Measurements from ENCODE around the gene TBC1D3B. TPM values are rescaled to one million over a fixed set of nuclear protein-coding genes. Genes with fewer than 3 reads are reported as not detected.
"Not testable (repeated sequence)": the region's sequence is repeated elsewhere in the genome, so short reads cannot be mapped to it uniquely, and the experiment has no call there.

The TBC1D3B gene
- total and polyA plus RNA-seq, 8 donors = 6.7 to 26.5 (median 14.9) TPM

- no peak for DNase-seq
- TF ChIP-seq CTCF (IDR thresholded peaks at IDR 0.05) = no peak
- peaks cover 0 to 38% of the 10 kb centered on the region in 2 donors for H3K4me1 ChIP-seq
- intact Hi-C loops (cut with DNase I) = no loop called here
- ATAC-seq = no peak
- no peaks in the 10 kb centered on the region for H3K9me3 ChIP-seq
- H3K27me3 ChIP-seq = peaks cover 0 to 6% of the 10 kb centered on the region in 2 donors
- no peak overlapping the region for H3K4me3 ChIP-seq
- no peaks in the 10 kb centered on the region for H3K36me3 ChIP-seq
- H3K27ac ChIP-seq = no peak overlapping the region
These were observed 29.4 kb upstream of the TBC1D3B start for GRCh38 chr17:36205637-36206485.

- H3K27ac ChIP-seq = no peak overlapping the region
- peaks cover 0 to 30% of the 10 kb centered on the region in 2 donors for H3K4me1 ChIP-seq
- no peak for TF ChIP-seq CTCF (IDR thresholded peaks at IDR 0.05)
- H3K27me3 ChIP-seq = peaks cover 0 to 7% of the 10 kb centered on the region in 2 donors
- ATAC-seq (no peak), DNase-seq (no peak)
- intact Hi-C loops (cut with DNase I) = no loop called here
- H3K4me3 ChIP-seq = no peak overlapping the region
- no peaks in the 10 kb centered on the region for H3K9me3 ChIP-seq
- no peaks in the 10 kb centered on the region for H3K36me3 ChIP-seq
These were observed 28.5 kb upstream of the TBC1D3B start for GRCh38 chr17:36204724-36205500.

GRCh38 chr17:36203335-36203734 lies 26.9 kb upstream of the TBC1D3B start:
- DNase-seq (no peak), ATAC-seq (no peak)
- no peaks in the 10 kb centered on the region for H3K9me3 ChIP-seq
- H3K27me3 ChIP-seq = peaks cover 0 to 7% of the 10 kb centered on the region in 2 donors
- no peak overlapping the region for H3K4me3 ChIP-seq
- no peak for TF ChIP-seq CTCF (IDR thresholded peaks at IDR 0.05)
- no peaks in the 10 kb centered on the region for H3K36me3 ChIP-seq
- peak overlapping the region in 1 of 2 donors; percentile 60 for H3K27ac ChIP-seq
- intact Hi-C loops (cut with DNase I) = no loop called here
- peaks cover 0 to 39% of the 10 kb centered on the region in 2 donors for H3K4me1 ChIP-seq

GRCh38 chr17:36201506-36201905 lies 25.1 kb upstream of the TBC1D3B start:
- DNase-seq = peak in 1 of 4 donors; percentile 80
- Histone ChIP-seq H3K27me3 (peaks cover 0 to 15% of the 10 kb centered on the region in 2 donors), H3K4me1 (peaks cover 0 to 54% of the 10 kb centered on the region in 2 donors)
- H3K4me3 ChIP-seq; ATAC-seq; H3K9me3 ChIP-seq; H3K36me3 ChIP-seq; H3K27ac ChIP-seq; intact Hi-C loops (cut with DNase I): not testable (repeated sequence)

- H3K4me3 ChIP-seq; intact Hi-C loops (cut with DNase I); DNase-seq; H3K9me3 ChIP-seq; H3K27ac ChIP-seq; ATAC-seq; H3K36me3 ChIP-seq: not testable (repeated sequence)
- Histone ChIP-seq H3K27me3 (peaks cover 0 to 19% of the 10 kb centered on the region in 2 donors), H3K4me1 (peaks cover 0 to 58% of the 10 kb centered on the region in 2 donors)
These were observed 24.7 kb upstream of the TBC1D3B start for GRCh38 chr17:36201102-36201501.

Data from left lung (tissue), 10 donors.